HepG2 (cell line): ENCODE data around the gene CSNK1D. TPM values are rescaled to one million over a fixed set of nuclear protein-coding genes. Genes with fewer than 3 reads are reported as not detected.

Experiments
- ASH2L ChIP-seq: fragments of 300-600, 200-600 bp; sonication (generic); IDR thresholded peaks from 2 replicates; pipeline ENCODE4 v1.7.0; 2017; ENCODE audit warnings: low read depth, mild to moderate bottlenecking, moderate library complexity, mixed read lengths, low read length; ENCODE audit not compliant: insufficient read length
- ATM ChIP-seq: fragments of 450-650 bp; IDR thresholded peaks from 2 replicates; pipeline ENCODE4 v1.7.1; 2017; ENCODE audit warnings: mild to moderate bottlenecking, borderline replicate concordance
- CREB3 ChIP-seq: sonication (generic); formaldehyde crosslinking; IDR thresholded peaks from 2 replicates; pipeline ENCODE4 v1.5.0; 2020; ENCODE audit warnings: missing genetic modification reagents
- HNRNPLL ChIP-seq: fragments of 200-400 bp; formaldehyde crosslinking; IDR thresholded peaks from 2 replicates; pipeline ENCODE4 v1.6.1; 2017; ENCODE audit warnings: mild to moderate bottlenecking, low read depth, low read length; ENCODE audit not compliant: poor library complexity, severe bottlenecking
- JARID2 ChIP-seq: sonication (generic); formaldehyde crosslinking; IDR thresholded peaks from 2 replicates; pipeline ENCODE4 v1.8.1; 2023; ENCODE audit warnings: missing genetic modification reagents, inconsistent platforms; ENCODE audit not compliant: insufficient replicate concordance
- MXD1 ChIP-seq: sonication (generic); formaldehyde crosslinking; IDR thresholded peaks from 2 replicates; pipeline ENCODE4 v1.4.0; 2020; ENCODE audit warnings: mild to moderate bottlenecking, missing genetic modification reagents
- NFE2L1 ChIP-seq: sonication (generic); formaldehyde crosslinking; IDR thresholded peaks from 2 replicates; pipeline ENCODE4 v1.4.0; 2020; ENCODE audit warnings: missing genetic modification reagents, mild to moderate bottlenecking, borderline replicate concordance
- NFIB ChIP-seq: sonication (generic); formaldehyde crosslinking; IDR thresholded peaks from 2 replicates; pipeline ENCODE4 v1.9.0; 2021; ENCODE audit warnings: missing genetic modification reagents, mild to moderate bottlenecking, borderline replicate concordance
- PITX1 ChIP-seq: sonication (generic); formaldehyde crosslinking; IDR thresholded peaks from 2 replicates; pipeline ENCODE4 v1.5.1; 2020; ENCODE audit warnings: mild to moderate bottlenecking, missing genetic modification reagents
- RARG ChIP-seq: sonication (generic); formaldehyde crosslinking; IDR thresholded peaks from 2 replicates; pipeline ENCODE4 v1.4.0; 2020; ENCODE audit warnings: low read depth, mild to moderate bottlenecking, missing genetic modification reagents
- RERE ChIP-seq: IDR thresholded peaks from 2 replicates; pipeline ENCODE4 v1.6.1; 2016; ENCODE audit warnings: low read depth, missing genetic modification reagents, missing compliant biosample characterization
- SMC3 ChIP-seq: IDR thresholded peaks from 2 replicates; pipeline ENCODE4 v1.6.1; 2011; ENCODE audit warnings: low read length, improper control_type of control experiment
- SOX6 ChIP-seq, 2 experiments: fragments of 450-650 bp in 1 of 2; sonication (generic) in 1 of 2; formaldehyde crosslinking in 1 of 2; IDR thresholded peaks; 2 replicates each; pipeline versions ENCODE4 v1.4.0 to v1.6.1; 2017 to 2020; ENCODE audit warnings: antibody characterized with exemption in 1 of 2, mild to moderate bottlenecking in 1 of 2, missing genetic modification reagents in 1 of 2
- TFE3 ChIP-seq: IDR thresholded peaks from 2 replicates; pipeline ENCODE4 v1.6.1; 2016
- ZNF20 ChIP-seq: sonication (generic); formaldehyde crosslinking; IDR thresholded peaks from 2 replicates; pipeline ENCODE4 v1.4.0; 2020; ENCODE audit warnings: mild to moderate bottlenecking, moderate library complexity, missing genetic modification reagents
- ZNF30 ChIP-seq: sonication (generic); formaldehyde crosslinking; IDR thresholded peaks from 2 replicates; pipeline ENCODE4 v1.5.0; 2020; ENCODE audit warnings: mild to moderate bottlenecking, missing genetic modification reagents
- ZNF367 ChIP-seq: sonication (generic); formaldehyde crosslinking; IDR thresholded peaks from 2 replicates; pipeline ENCODE4 v1.4.0; 2020; ENCODE audit warnings: missing genetic modification reagents, borderline replicate concordance
- ZNF577 ChIP-seq: sonication (generic); formaldehyde crosslinking; IDR thresholded peaks from 2 replicates; pipeline ENCODE4 v1.4.0; 2020; ENCODE audit warnings: mild to moderate bottlenecking, low read depth, missing genetic modification reagents, borderline replicate concordance
- ZNF674 ChIP-seq: sonication (generic); formaldehyde crosslinking; IDR thresholded peaks from 2 replicates; pipeline ENCODE4 v1.5.0; 2020; ENCODE audit warnings: low read depth, mild to moderate bottlenecking, missing genetic modification reagents
- polyA plus RNA-seq, 8 experiments: library from polyadenylated mRNA; depleted of rRNA in 3 of 8; stranded (reverse) in 7 of 8; unstranded in 1 of 8; fragments of >200 nt; fragmentation: Illumina TruSeq in 4 of 8; extraction: Trizol in 4 of 8; gene quantifications; 2 replicates each; pipeline versions ENCODE4 v1.2.1 to v1.2.3, GENCODE V29; 2011 to 2016; ENCODE audit warnings: low read depth in 4 of 8, missing spikeins in 1 of 8, mixed read lengths in 1 of 8; ENCODE audit not compliant: insufficient read depth in 1 of 8
- total RNA-seq, 5 experiments: library from RNA; depleted of rRNA; stranded (reverse); fragments of >200 nt; fragmentation: Illumina TruSeq; extraction: Trizol; gene quantifications; 2 replicates each; pipeline ENCODE4 v1.2.3, GENCODE V29; 2016; ENCODE audit warnings: low read depth in 1 of 5

The CSNK1D gene
- total and polyA plus RNA-seq, 2 of the 13 experiments (the other 11 are each of a cell fraction or from before 2014, with no cell fraction given): 31.5 to 128 TPM

- peak; percentile 69; the same call in 1 of the 2 replicates for TF ChIP-seq RERE (CRISPR knock-in tag)
- TF ChIP-seq MXD1 (CRISPR knock-in tag): peak; percentile 95
- no peak for TF ChIP-seq ATM
- no peak for TF ChIP-seq NFIB (CRISPR knock-in tag)
- TF ChIP-seq NFE2L1: peak; percentile 75; the same call in 1 of the 2 replicates
- peak; percentile 89 for TF ChIP-seq ASH2L
- peak; percentile 90 for TF ChIP-seq TFE3 (CRISPR knock-in tag)
- TF ChIP-seq CREB3: peak; percentile 99
- TF ChIP-seq ZNF30: peak; percentile 90; the same call in 1 of the 2 replicates
- TF ChIP-seq JARID2 (CRISPR knock-in tag): no peak
- no peak for TF ChIP-seq ZNF577 (CRISPR knock-in tag)
- TF ChIP-seq PITX1: peak; percentile 89
- TF ChIP-seq SOX6 (IDR thresholded peaks at IDR 0.05): no peak
- peak; percentile 88 for TF ChIP-seq SOX6 (CRISPR knock-in tag; IDR thresholded peaks at IDR 0.05)
- no peak for TF ChIP-seq ZNF674 (CRISPR knock-in tag)
- peak; percentile 29; the same call in 1 of the 2 replicates for TF ChIP-seq SMC3
- TF ChIP-seq HNRNPLL: no peak
- TF ChIP-seq RARG: 0 out of 2 replicates have a peak, but pooled peaks have one; percentile 79
- TF ChIP-seq ZNF367 (CRISPR knock-in tag): peak; percentile 97
- 0 out of 2 replicates have a peak, but pooled peaks have one; percentile 12 for TF ChIP-seq ZNF20 (CRISPR knock-in tag)
Observed at GRCh38 chr17:82236142-82236971, 37.1 kb downstream of the CSNK1D start (continued).
